ENCODE data around the gene PLEKHO1. TPM values are rescaled to one million over a fixed set of nuclear protein-coding genes. Genes with fewer than 3 reads are reported as not detected.

The PLEKHO1 gene
- total RNA-seq, 4 donors from 2014 or later, result 24.8 to 60.2 (median 30.6) TPM

DNA sequence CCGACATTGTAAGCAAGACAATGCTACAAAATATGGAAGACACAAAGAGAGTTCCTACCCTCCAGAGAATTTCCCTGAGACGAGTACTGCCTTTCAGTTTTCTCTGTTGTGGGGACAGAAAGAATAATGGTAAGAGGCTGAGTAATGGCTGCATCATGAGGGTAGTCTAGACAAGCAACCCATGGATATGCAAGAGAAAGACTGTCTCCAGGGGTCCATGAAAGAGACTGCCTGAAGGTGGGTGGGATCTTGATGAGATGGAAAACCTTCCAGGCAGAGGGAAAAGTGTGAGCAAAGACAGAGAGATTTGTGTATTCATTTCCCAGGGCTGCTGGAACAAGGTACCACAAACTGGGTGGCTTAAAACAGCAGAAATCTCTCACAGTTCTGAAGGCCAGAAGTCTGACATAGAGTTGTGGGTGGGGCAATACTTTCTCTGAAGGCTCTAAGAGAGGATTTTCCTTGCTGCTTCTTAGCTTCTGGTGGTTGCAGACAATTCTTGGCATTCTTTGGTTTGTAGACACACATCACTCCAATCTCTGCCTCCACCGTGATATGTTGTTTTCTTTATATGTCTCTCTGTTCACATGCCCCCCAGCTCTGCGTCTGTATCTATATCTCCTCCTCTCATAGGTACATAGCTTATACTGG lies 44.8 kb downstream of the PLEKHO1 start:
- TF ChIP-seq, protein P1, sequence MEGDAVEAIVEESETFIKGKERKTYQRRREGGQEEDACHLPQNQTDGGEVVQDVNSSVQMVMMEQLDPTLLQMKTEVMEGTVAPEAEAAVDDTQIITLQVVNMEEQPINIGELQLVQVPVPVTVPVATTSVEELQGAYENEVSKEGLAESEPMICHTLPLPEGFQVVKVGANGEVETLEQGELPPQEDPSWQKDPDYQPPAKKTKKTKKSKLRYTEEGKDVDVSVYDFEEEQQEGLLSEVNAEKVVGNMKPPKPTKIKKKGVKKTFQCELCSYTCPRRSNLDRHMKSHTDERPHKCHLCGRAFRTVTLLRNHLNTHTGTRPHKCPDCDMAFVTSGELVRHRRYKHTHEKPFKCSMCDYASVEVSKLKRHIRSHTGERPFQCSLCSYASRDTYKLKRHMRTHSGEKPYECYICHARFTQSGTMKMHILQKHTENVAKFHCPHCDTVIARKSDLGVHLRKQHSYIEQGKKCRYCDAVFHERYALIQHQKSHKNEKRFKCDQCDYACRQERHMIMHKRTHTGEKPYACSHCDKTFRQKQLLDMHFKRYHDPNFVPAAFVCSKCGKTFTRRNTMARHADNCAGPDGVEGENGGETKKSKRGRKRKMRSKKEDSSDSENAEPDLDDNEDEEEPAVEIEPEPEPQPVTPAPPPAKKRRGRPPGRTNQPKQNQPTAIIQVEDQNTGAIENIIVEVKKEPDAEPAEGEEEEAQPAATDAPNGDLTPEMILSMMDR (IDR thresholded peaks at IDR 0.05; ENCODE audit: low read depth), result no peak

DNA sequence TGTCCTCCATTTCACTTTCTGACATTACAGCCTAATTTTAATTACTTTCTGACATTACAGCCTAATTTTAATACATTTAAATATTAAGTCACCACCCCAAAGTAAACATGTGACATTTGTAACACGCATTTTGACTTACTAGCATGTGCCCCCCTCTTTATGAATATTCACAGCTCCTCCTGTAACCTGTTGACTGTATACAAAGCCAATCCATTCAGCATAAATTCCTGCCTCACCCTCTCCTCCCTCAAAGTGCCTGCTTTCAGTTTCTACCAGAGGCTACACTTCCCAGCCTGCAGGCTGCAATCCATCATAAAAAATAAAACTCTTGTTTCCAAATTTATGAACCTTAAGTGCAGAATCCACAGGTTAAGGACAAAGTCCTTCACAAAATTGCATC lies 46.7 kb downstream of the PLEKHO1 start:
- TF ChIP-seq, protein P1 (IDR thresholded peaks at IDR 0.05; ENCODE audit: low read depth), result no peak

DNA sequence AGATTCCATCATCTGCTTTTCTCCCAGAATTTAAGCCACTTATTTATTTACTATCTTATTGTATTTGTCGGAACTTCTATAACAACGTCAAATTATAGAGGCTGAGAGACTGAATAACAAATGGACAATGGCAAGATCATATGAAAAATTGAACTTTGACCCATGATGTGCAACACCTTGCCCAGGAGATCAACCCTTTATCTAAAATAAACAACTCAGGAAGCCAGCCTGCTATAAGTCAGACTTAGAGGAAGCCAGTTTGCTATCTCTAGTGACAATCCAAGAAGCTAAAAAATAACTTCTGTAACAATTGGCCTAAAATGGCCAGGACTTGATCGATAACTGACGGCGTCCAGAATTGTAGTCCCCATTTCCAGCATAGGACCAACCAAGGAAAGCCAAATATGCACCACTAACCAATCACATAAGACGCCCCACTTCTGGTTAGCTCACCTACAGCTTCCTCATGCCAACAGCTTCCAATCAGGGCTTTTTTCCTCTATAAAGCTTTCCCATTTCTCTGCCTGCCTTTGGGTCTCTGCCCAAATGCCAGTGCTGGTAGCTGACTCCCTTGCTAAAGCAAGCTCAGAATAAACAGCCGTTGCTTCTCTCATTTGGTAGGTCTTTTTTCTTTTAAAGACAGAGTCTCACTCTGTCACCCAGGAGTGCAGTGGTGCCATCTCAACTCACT lies 57.7 kb downstream of the PLEKHO1 start:
- TF ChIP-seq, protein P1 (IDR thresholded peaks at IDR 0.05; ENCODE audit: low read depth), result no peak

Other genes with a start within 250 kb of the PLEKHO1 start
- gene SV2A, start 232.1 kb upstream of the PLEKHO1 start, total RNA-seq, result under 1 TPM in 3 of 4 donors, not detected in 1; 0.19 to 0.51 (median 0.22) TPM
- 10 to 100 TPM in 1 of 4 donors, 1 to 10 TPM in 3; 6.4 to 20.5 (median 7.8) TPM for gene SF3B4, start 222.1 kb upstream of the PLEKHO1 start, total RNA-seq
- gene MTMR11, start 213.0 kb upstream of the PLEKHO1 start, total RNA-seq, result 10 to 100 TPM in 1 of 4 donors, 1 to 10 TPM in 3; 2.1 to 13.6 (median 3.7) TPM
- 10 to 100 TPM; 16.0 to 41.4 (median 30.0) TPM for gene OTUD7B, start 139.2 kb upstream of the PLEKHO1 start, total RNA-seq
- gene VPS45, start 82.1 kb upstream of the PLEKHO1 start, total RNA-seq, result 10 to 100 TPM; 28.1 to 54.6 (median 38.4) TPM
- 10 to 100 TPM; 15.1 to 25.4 (median 16.1) TPM for gene ANP32E, start 86.2 kb downstream of the PLEKHO1 start, total RNA-seq
- gene CA14, start 107.9 kb downstream of the PLEKHO1 start, total RNA-seq, result not detected
- gene APH1A, start 119.1 kb downstream of the PLEKHO1 start, total RNA-seq, result 10 to 100 TPM; 58.2 to 94.0 (median 72.4) TPM
- 10 to 100 TPM in 1 of 4 donors, 1 to 10 TPM in 2, under 1 TPM in 1; 0.94 to 17.8 (median 6.5) TPM for gene C1orf54, start 122.9 kb downstream of the PLEKHO1 start, total RNA-seq
- 1 to 10 TPM in 3 of 4 donors, under 1 TPM in 1; 0.85 to 4.1 (median 3.1) TPM for gene CIART, start 132.6 kb downstream of the PLEKHO1 start, total RNA-seq
- 10 to 100 TPM; 30.0 to 47.9 (median 38.2) TPM for gene MRPS21, start 143.9 kb downstream of the PLEKHO1 start, total RNA-seq
- gene PRPF3, start 171.6 kb downstream of the PLEKHO1 start, total RNA-seq, result 10 to 100 TPM; 36.2 to 83.3 (median 47.7) TPM
- gene RPRD2, start 214.2 kb downstream of the PLEKHO1 start, total RNA-seq, result 10 to 100 TPM; 17.2 to 24.9 (median 19.5) TPM